Caki2 (cell line): Measurements from ENCODE around the gene KIFAP3. TPM values are rescaled to one million over a fixed set of nuclear protein-coding genes. Genes with fewer than 3 reads are reported as not detected.
A peak's percentile ranks its signal among the peaks of the same experiment; 100 is the strongest.
"Not testable (repeated sequence)": the region's sequence is repeated elsewhere in the genome, so short reads cannot be mapped to it uniquely, and the experiment has no call there.

Source experiments
- DNase-seq: peaks from one replicate; pipeline ENCODE4 v3.0.0-alpha.2; 2015; ENCODE audit warnings: low read depth
- in situ Hi-C: cut with HindIII; loops from 2 replicates; pipeline ENCODE4 v1.10.0; 2016; ENCODE audit warnings: low sequenced_read_pairs, low pct_unique_long_range_greater_than_20kb, mixed read lengths
- total RNA-seq: library from RNA; depleted of rRNA; stranded (reverse); fragments of >200 nt; shearing (Covaris generic); gene quantifications from 2 replicates; pipeline ENCODE4 v1.2.3, GENCODE V29; 2014; ENCODE audit warnings: low replicate concordance

The KIFAP3 gene
- total RNA-seq, 1 experiment from 2014 or later = 69.9 TPM

- in situ Hi-C loops, DNase-seq: not testable (repeated sequence)
These were observed 65.8 kb downstream of the KIFAP3 start for GRCh38 chr1:170008745-170009144.

GRCh38 chr1:170003270-170003835 lies 71.1 kb downstream of the KIFAP3 start:
- peak; percentile 59 for DNase-seq
- in situ Hi-C loops = not testable (repeated sequence)

- in situ Hi-C loops = no loop called here
- DNase-seq = no peak
These were observed 73.2 kb downstream of the KIFAP3 start for GRCh38 chr1:170001266-170001665.

GRCh38 chr1:169999761-170000160 lies 74.7 kb downstream of the KIFAP3 start:
- in situ Hi-C loops = no loop called here
- no peak for DNase-seq

- in situ Hi-C loops = no loop called here
- peak; percentile 97 for DNase-seq
These were observed 75.2 kb downstream of the KIFAP3 start for GRCh38 chr1:169999331-169999741.

- in situ Hi-C loops = no loop called here
- no peak for DNase-seq
These were observed 78.5 kb downstream of the KIFAP3 start for GRCh38 chr1:169995993-169996392.

- DNase-seq = no peak
- in situ Hi-C loops = no loop called here
These were observed 85.2 kb downstream of the KIFAP3 start for GRCh38 chr1:169989246-169989645.

GRCh38 chr1:169985757-169986156 lies 88.7 kb downstream of the KIFAP3 start:
- DNase-seq = no peak
- in situ Hi-C loops = no loop called here

- in situ Hi-C loops = no loop called here
- no peak for DNase-seq
These were observed 100.4 kb downstream of the KIFAP3 start for GRCh38 chr1:169974067-169974466.

- in situ Hi-C loops = no loop called here
- no peak for DNase-seq
These were observed 104.4 kb downstream of the KIFAP3 start for GRCh38 chr1:169970114-169970513.

GRCh38 chr1:169968174-169968573 lies 106.3 kb downstream of the KIFAP3 start:
- no peak for DNase-seq
- in situ Hi-C loops = no loop called here

- no peak for DNase-seq
- in situ Hi-C loops = no loop called here
These were observed 110.3 kb downstream of the KIFAP3 start for GRCh38 chr1:169964206-169964605.

- no peak for DNase-seq
- in situ Hi-C loops = no loop called here
These were observed 114.8 kb downstream of the KIFAP3 start for GRCh38 chr1:169959686-169960085.

- DNase-seq = no peak
- in situ Hi-C loops = no loop called here
These were observed 115.5 kb downstream of the KIFAP3 start for GRCh38 chr1:169958987-169959386.

- in situ Hi-C loops = no loop called here
- no peak for DNase-seq
These were observed 116.6 kb downstream of the KIFAP3 start for GRCh38 chr1:169957884-169958283.

- DNase-seq = no peak
- in situ Hi-C loops = no loop called here
These were observed 123.4 kb downstream of the KIFAP3 start for GRCh38 chr1:169951108-169951507.

- in situ Hi-C loops = no loop called here
- no peak for DNase-seq
These were observed 125.4 kb downstream of the KIFAP3 start for GRCh38 chr1:169949139-169949538.

- in situ Hi-C loops = no loop called here
- no peak for DNase-seq
These were observed 128.3 kb downstream of the KIFAP3 start for GRCh38 chr1:169946206-169946605.

- DNase-seq = no peak
- in situ Hi-C loops = no loop called here
These were observed 129.3 kb downstream of the KIFAP3 start for GRCh38 chr1:169945181-169945580.

- in situ Hi-C loops = no loop called here
- DNase-seq = no peak
These were observed 129.9 kb downstream of the KIFAP3 start for GRCh38 chr1:169944621-169945020.
